GM20000 (cell line): ENCODE data around the gene CREBBP.

Experiments
- DNase-seq: peaks from one replicate; pipeline ENCODE4 v3.0.0; 2012; ENCODE audit warnings: low spot score
- TF ChIP-seq, protein P1 (sequence below): IDR thresholded peaks from 2 replicates; pipeline ENCODE4 v1.5.1; 2012; ENCODE audit warnings: mild to moderate bottlenecking, control low read depth; ENCODE audit errors: extremely low read depth, missing control alignments

CREBBP gene

DNA sequence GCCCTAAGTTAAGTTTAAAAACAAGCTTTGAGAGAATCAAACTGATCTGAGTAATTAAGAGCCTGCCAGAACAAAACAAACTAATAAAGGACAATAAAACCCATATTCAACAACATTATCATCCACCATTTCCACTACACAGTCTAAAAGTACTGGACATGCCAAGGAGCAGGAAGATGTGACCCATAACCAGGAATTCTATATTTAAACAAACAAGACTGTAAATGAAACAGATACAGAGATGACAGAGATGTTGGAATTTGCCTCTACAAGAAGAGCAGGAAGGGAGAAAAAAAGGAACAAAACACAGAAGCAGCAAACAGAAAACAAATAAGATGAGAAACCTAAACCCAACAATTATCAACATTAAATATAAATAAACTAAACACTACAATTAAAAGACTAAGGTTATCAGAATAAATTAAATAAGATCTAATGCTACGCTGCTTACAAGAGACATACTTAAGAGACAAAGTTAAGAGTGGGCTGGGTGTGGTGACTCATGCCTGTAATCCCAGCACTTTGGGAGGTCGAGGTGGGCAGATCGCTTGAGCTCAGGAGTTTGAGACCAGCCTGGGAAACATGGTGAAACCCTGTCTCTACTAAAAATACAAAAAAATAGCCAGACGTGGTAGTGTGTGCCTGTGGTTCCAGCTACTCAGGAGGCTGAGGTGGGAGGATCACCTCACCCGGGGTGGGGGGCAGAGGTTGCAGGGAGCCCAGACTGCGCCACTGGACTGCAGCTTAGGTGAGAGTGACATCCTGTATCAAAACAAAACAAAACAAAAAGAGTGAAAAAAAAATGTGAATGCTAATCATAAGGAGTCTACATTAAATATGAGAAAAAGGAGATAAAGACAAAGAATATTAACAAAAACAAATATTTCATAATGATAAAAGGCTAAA, 50.6 kb downstream of the CREBBP start:
- TF ChIP-seq, protein P1, sequence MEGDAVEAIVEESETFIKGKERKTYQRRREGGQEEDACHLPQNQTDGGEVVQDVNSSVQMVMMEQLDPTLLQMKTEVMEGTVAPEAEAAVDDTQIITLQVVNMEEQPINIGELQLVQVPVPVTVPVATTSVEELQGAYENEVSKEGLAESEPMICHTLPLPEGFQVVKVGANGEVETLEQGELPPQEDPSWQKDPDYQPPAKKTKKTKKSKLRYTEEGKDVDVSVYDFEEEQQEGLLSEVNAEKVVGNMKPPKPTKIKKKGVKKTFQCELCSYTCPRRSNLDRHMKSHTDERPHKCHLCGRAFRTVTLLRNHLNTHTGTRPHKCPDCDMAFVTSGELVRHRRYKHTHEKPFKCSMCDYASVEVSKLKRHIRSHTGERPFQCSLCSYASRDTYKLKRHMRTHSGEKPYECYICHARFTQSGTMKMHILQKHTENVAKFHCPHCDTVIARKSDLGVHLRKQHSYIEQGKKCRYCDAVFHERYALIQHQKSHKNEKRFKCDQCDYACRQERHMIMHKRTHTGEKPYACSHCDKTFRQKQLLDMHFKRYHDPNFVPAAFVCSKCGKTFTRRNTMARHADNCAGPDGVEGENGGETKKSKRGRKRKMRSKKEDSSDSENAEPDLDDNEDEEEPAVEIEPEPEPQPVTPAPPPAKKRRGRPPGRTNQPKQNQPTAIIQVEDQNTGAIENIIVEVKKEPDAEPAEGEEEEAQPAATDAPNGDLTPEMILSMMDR = no peak
- DNase-seq = no peak

DNA sequence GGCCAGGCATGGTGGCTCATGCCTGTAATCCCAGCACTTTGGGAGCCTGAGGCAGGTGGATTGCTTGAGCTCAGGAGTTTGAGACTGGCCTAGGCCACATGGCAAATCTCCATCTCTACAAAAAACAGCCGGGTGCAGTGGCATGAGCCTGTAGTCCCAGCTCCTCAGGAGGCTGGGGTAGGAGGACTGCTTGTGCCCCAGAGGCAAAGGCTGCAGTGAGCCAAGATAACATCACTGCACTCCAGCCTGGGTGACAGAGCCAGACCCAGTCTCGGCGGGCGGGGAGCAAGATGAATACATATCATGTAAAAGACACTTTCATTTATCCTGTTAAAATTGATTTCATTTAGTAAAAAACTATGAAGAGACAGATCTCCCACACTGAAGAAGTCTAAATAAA, 54.6 kb downstream of the CREBBP start:
- TF ChIP-seq, protein P1 = no peak
- DNase-seq = no peak

DNA sequence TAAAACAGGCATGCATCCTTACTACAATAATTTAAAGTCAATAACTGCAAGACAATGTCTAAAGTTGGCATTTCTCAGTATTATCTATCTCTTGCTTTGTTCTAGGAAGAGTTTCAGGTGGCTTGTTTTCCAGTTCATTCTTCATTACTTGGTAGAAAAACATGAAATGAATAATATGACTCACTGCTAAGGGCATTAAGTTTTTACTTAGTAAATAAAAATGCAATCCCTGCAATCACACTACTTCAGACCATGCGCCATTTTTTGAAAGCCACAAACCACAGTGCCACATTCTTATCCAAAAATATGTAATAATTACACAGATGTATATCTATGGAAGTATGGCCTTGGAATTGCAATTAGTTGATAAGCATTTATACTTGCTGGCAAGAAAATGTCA, 55.4 kb downstream of the CREBBP start:
- TF ChIP-seq, protein P1 = no peak

DNA sequence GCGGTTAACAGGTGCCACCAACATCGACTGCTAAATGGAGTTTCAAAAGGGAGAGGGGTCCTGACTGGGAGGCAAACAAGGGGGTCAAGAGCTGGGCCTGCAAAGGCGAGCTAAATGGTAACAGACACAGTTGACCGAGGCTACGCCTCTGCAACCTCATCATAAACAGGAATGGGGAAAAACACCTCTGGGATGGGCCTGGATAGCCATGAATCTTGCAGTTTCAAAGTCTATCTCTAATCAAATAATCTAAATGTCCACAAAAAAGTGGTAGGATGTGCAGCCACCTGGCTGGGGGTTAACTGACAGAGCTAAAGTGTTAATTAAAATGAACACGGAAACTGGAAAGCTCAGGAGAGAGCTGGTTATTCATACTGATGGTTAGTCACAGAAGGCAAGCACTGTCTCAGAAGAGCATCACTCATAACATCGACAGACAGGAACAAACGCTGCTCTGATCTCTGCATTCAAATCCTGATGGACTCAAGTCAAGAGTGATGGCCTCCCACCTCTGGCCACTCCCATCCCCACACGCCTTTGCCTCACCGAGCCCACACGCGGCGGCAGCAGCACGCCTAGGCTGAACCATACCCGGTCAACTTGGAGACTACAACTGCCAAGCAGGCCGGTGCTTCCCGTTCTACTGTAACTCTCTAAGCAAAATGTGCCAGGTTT, 56.3 kb downstream of the CREBBP start:
- TF ChIP-seq, protein P1 = no peak
- no peak for DNase-seq

More for the DNA sequence above, 55.4 kb downstream of the CREBBP start:
- no peak for DNase-seq

DNA sequence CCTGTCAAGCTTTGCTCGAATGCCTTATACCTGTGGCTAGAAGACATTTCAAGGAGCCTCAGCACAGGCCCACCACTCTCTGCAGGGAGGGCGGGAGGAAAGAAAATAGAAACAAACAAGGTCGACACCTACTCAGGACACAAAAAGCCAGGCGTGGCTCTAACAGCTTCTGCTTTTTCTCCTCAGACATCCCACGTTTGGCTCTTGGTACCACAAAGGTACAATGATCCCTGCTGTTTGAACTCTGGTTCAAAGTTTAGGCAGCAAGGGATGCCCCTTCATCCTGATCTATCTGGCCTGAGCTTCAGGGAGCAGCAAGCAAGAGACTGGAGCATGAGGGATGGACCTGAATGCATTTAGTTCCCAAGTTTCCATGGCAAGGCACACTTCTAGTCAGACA, 57.1 kb downstream of the CREBBP start:
- DNase-seq = no peak
- TF ChIP-seq, protein P1 = no peak

DNA sequence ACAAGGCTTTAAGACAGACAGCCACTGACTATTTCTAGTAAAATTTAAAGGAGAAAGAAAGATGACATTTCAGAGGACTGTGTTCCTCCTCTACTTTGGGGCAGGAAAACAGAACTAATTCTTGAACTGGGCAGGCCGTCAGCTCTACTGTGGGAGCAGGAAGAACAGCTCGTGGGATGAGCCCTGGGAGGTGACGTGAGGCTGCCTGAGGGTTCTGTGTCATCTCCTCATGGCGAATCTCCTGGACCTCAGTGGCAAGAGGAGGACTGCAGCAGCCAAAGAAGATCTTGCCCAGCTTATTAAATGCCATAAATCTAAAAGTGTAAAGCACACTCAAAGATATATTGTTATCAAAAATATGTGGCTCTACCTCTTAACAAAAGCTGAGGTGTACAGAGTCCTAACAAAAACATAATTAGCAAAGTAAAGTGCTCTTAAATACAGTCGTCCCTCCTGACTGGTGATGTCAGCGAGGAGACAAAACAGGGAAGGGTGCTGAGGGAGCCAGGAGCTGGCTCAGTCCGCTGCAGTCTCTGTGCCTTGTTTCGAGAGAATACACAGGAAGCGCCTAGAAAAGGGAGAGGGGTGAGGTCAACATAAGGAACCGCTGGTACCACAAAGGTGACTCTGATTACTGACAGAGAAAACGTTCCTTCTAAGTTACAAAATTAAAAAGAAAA, 58.0 kb downstream of the CREBBP start:
- TF ChIP-seq, protein P1 = no peak
- DNase-seq = no peak

DNA sequence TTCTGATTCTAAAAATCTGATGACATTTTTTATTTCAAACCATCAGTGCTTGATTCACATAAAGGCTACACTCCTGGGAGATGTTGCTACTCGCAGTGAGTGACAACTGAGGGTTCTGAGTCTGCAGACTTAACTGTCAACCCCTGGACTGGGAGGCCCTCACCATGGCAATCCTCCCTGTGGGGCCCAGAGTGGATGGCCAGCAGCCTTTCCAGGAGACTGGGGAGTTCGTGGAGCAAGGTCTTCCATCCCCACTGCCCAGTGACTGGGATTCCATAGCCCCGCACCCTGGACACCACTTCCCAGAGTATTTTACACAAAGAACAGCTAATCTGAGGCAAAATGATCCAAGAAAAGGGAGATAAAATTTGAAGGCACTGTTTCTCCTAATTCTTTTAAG, 59.3 kb downstream of the CREBBP start:
- DNase-seq = no peak
- TF ChIP-seq, protein P1 = no peak
